Measurements from ENCODE around the gene CASK.

CASK gene

DNA sequence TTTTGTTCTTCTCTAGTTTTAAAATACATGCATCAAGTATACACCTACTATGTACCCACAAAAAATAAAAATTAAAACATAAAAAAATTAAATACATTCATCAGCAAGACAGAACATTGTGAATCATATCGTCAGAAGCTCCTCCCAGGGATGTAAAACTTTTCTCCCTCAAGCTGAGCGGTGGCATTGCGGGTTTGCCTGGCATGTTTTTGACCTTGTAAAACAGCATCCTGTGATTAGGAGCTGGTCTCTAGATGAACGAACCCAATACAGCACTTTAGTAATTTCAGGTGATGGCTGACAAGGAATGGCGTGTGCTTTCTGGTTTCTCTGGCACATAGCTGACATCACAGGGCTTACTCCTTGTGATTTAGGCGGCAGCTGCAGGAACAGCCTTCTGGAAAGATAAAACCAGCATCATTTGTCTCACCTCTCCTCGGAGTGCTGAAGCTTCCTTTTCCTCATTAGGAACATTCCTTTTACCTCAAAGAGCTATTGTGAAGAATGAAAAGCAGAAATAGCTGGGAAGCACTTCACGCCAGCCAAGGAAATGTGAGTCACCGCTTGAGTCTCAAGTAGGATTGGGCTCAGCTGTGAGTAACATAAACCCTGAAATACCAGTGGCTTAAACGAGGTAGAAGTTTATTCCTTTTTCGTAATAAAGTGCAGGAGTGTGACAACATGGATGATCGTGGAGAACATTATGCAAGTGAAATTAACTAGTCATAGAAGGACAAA, 431.9 kb downstream of the CASK start:
- H2BK12ac ChIP-seq (ENCODE audit: low read length in 2 of 2): no peak overlapping the region
- no peak overlapping the region for H3K14ac ChIP-seq (ENCODE audit: low read length in 2 of 2)
- peaks cover 0 to 9% of the 10 kb centered on the region in 2 experiments for H3K27me3 ChIP-seq (ENCODE audit: control insufficient read depth in 1 of 2, insufficient read depth in 1 of 2, low read length in 2 of 2)
- H2BK5ac ChIP-seq (ENCODE audit: low read depth, low read length, poor library complexity, severe bottlenecking): no peak overlapping the region
- no peak overlapping the region for H3K23ac ChIP-seq (ENCODE audit: low read length in 2 of 2)
- 9% methylated on average over 11 of the region's 12 CpGs for WGBS
- H3K9ac ChIP-seq (ENCODE audit: low read length): peak overlapping the region; percentile 39
- H3K79me1 ChIP-seq (replicated peaks; ENCODE audit: low read length, poor library complexity, severe bottlenecking): no peaks in the 10 kb centered on the region
- H2BK120ac ChIP-seq (ENCODE audit: low read depth, low read length): no peak overlapping the region
- DNase-seq: peak; percentile 95
- H4K8ac ChIP-seq (ENCODE audit: low read length): no peak overlapping the region
- H3K9me3 ChIP-seq (ENCODE audit: control insufficient read depth, low read length): peaks cover 3% of the 10 kb centered on the region
- H3K4me3 ChIP-seq (ENCODE audit: insufficient read depth in 1 of 2, low read depth in 1 of 2, low read length in 2 of 2): peak overlapping the region in 1 of 2 experiments; percentile 49
- H3K4me2 ChIP-seq (ENCODE audit: low read length, poor library complexity, severe bottlenecking): peak overlapping the region; percentile 33
- peak overlapping the region; percentile 93 for H3K27ac ChIP-seq (ENCODE audit: low read length, poor library complexity, severe bottlenecking)
- H4K91ac ChIP-seq (ENCODE audit: low read length): no peak overlapping the region
- no peak overlapping the region for H2AFZ ChIP-seq (ENCODE audit: low read depth, low read length)
- H2BK15ac ChIP-seq (ENCODE audit: low read depth, poor library complexity, severe bottlenecking): no peak overlapping the region
- no peak overlapping the region for H3K4ac ChIP-seq (ENCODE audit: low read depth in 1 of 2, low read length in 2 of 2)
- H3K18ac ChIP-seq (ENCODE audit: low read depth in 1 of 2, low read length in 2 of 2): no peak overlapping the region
- no peak overlapping the region for H2AK5ac ChIP-seq (ENCODE audit: low read length, severe bottlenecking)
- H3K36me3 ChIP-seq (ENCODE audit: control insufficient read depth in 1 of 2, insufficient read depth in 2 of 2, low read depth in 1 of 2, low read length in 2 of 2): no peaks in the 10 kb centered on the region
- peaks cover 2% of the 10 kb centered on the region for H3K4me1 ChIP-seq (ENCODE audit: control insufficient read depth, insufficient read depth, low read depth, low read length)

DNA sequence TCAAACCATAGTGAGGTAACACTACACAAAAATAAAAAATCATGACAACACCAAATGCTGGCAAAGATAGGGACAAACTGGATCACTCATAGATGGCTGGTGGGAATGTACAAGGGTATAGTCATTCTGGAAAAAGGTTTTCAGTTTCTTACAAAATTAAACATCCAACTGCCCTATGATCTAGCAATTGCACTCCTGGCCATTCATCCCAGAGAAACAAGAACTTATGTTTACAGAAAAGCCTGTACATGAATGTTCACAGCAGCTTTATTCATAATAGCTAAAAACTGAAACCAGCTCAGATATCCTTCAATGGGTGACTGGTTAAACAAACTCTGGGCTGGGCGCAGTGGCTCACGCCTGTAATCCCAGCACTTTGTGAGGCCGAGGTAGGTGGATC, 432.9 kb downstream of the CASK start:
- H2BK120ac ChIP-seq (ENCODE audit: low read depth, low read length): no peak overlapping the region
- no peaks in the 10 kb centered on the region for H3K79me1 ChIP-seq (replicated peaks; ENCODE audit: low read length, poor library complexity, severe bottlenecking)
- no peak overlapping the region for H3K4me2 ChIP-seq (ENCODE audit: low read length, poor library complexity, severe bottlenecking)
- H2AK5ac ChIP-seq (ENCODE audit: low read length, severe bottlenecking): no peak overlapping the region
- DNase-seq: peak; percentile 28
- peaks cover 2% of the 10 kb centered on the region for H3K4me1 ChIP-seq (ENCODE audit: control insufficient read depth, insufficient read depth, low read depth, low read length)
- H3K23ac ChIP-seq (ENCODE audit: low read length in 2 of 2): no peak overlapping the region
- peaks cover 3% of the 10 kb centered on the region for H3K9me3 ChIP-seq (ENCODE audit: control insufficient read depth, low read length)
- H3K4me3 ChIP-seq (ENCODE audit: insufficient read depth in 1 of 2, low read depth in 1 of 2, low read length in 2 of 2): no peak overlapping the region
- no peak overlapping the region for H3K18ac ChIP-seq (ENCODE audit: low read depth in 1 of 2, low read length in 2 of 2)
- H2AFZ ChIP-seq (ENCODE audit: low read depth, low read length): no peak overlapping the region
- 100% methylated on average over 3 of the region's 3 CpGs for WGBS
- no peak overlapping the region for H2BK5ac ChIP-seq (ENCODE audit: low read depth, low read length, poor library complexity, severe bottlenecking)
- H2BK12ac ChIP-seq (ENCODE audit: low read length in 2 of 2): no peak overlapping the region
- no peak overlapping the region for H2BK15ac ChIP-seq (ENCODE audit: low read depth, poor library complexity, severe bottlenecking)
- H3K4ac ChIP-seq (ENCODE audit: low read depth in 1 of 2, low read length in 2 of 2): no peak overlapping the region
- H3K27ac ChIP-seq (ENCODE audit: low read length, poor library complexity, severe bottlenecking): no peak overlapping the region
- no peak overlapping the region for H3K9ac ChIP-seq (ENCODE audit: low read length)
- no peak overlapping the region for H3K14ac ChIP-seq (ENCODE audit: low read length in 2 of 2)
- no peak overlapping the region for H4K91ac ChIP-seq (ENCODE audit: low read length)
- no peaks in the 10 kb centered on the region for H3K36me3 ChIP-seq (ENCODE audit: control insufficient read depth in 1 of 2, insufficient read depth in 2 of 2, low read depth in 1 of 2, low read length in 2 of 2)
- peaks cover 0 to 9% of the 10 kb centered on the region in 2 experiments for H3K27me3 ChIP-seq (ENCODE audit: control insufficient read depth in 1 of 2, insufficient read depth in 1 of 2, low read length in 2 of 2)
- no peak overlapping the region for H4K8ac ChIP-seq (ENCODE audit: low read length)

DNA sequence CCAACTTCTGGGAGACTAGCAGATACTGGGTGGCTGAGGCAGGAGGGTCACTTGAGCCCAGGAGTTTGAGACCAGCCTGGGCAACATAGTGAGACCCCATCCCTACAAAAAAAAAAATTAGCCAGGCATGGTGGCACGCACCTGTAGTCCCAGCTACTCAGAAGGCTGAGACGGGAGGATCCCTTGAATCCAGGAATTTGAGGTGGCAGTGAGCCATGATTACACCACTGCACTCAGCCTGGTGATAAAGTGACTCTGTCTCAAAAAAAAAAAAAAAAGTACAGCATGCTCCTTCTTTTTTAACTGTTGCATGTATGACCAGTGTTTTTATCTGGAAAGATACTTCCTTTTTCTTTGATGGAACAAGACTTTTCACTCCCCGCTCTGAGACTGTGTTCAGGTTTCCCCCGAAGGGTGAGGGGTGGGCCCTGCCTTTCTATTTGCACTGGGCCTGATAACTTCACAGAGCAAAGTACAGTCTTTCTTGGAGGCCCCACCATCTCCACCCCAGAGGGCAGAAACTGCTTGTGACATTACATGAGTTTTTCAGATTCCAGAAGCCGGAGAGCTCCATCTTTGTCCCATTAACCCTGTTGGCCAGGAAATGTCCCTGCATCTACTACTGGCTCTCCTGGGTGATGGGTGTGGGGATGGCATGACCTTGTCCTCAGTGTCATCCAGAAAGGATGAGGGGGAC, 441.1 kb downstream of the CASK start:
- no peak overlapping the region for H4K8ac ChIP-seq (ENCODE audit: low read length)
- H4K91ac ChIP-seq (ENCODE audit: low read length): no peak overlapping the region
- H2BK5ac ChIP-seq (ENCODE audit: low read depth, low read length, poor library complexity, severe bottlenecking): no peak overlapping the region
- H3K36me3 ChIP-seq (ENCODE audit: control insufficient read depth in 1 of 2, insufficient read depth in 2 of 2, low read depth in 1 of 2, low read length in 2 of 2): no peaks in the 10 kb centered on the region
- H3K27ac ChIP-seq (ENCODE audit: low read length, poor library complexity, severe bottlenecking): no peak overlapping the region
- H2BK12ac ChIP-seq (ENCODE audit: low read length in 2 of 2): no peak overlapping the region
- no peak overlapping the region for H2AK5ac ChIP-seq (ENCODE audit: low read length, severe bottlenecking)
- H3K14ac ChIP-seq (ENCODE audit: low read length in 2 of 2): no peak overlapping the region
- H3K4me2 ChIP-seq (ENCODE audit: low read length, poor library complexity, severe bottlenecking): no peak overlapping the region
- H3K18ac ChIP-seq (ENCODE audit: low read depth in 1 of 2, low read length in 2 of 2): no peak overlapping the region
- H3K4me1 ChIP-seq (ENCODE audit: control insufficient read depth, insufficient read depth, low read depth, low read length): no peaks in the 10 kb centered on the region
- H3K4me3 ChIP-seq (ENCODE audit: insufficient read depth in 1 of 2, low read depth in 1 of 2, low read length in 2 of 2): no peak overlapping the region
- no peak overlapping the region for H3K4ac ChIP-seq (ENCODE audit: low read depth in 1 of 2, low read length in 2 of 2)
- no peak for DNase-seq
- peaks cover 0 to 10% of the 10 kb centered on the region in 2 experiments for H3K27me3 ChIP-seq (ENCODE audit: control insufficient read depth in 1 of 2, insufficient read depth in 1 of 2, low read length in 2 of 2)
- no peak overlapping the region for H3K23ac ChIP-seq (ENCODE audit: low read length in 2 of 2)
- no peak overlapping the region for H2BK15ac ChIP-seq (ENCODE audit: low read depth, poor library complexity, severe bottlenecking)
- H3K9ac ChIP-seq (ENCODE audit: low read length): no peak overlapping the region
- H3K9me3 ChIP-seq (ENCODE audit: control insufficient read depth, low read length): peaks cover 1% of the 10 kb centered on the region
- 97% methylated on average over 2 of the region's 5 CpGs for WGBS
- no peak overlapping the region for H2BK120ac ChIP-seq (ENCODE audit: low read depth, low read length)
- no peak overlapping the region for H2AFZ ChIP-seq (ENCODE audit: low read depth, low read length)
- H3K79me1 ChIP-seq (replicated peaks; ENCODE audit: low read length, poor library complexity, severe bottlenecking): no peaks in the 10 kb centered on the region

DNA sequence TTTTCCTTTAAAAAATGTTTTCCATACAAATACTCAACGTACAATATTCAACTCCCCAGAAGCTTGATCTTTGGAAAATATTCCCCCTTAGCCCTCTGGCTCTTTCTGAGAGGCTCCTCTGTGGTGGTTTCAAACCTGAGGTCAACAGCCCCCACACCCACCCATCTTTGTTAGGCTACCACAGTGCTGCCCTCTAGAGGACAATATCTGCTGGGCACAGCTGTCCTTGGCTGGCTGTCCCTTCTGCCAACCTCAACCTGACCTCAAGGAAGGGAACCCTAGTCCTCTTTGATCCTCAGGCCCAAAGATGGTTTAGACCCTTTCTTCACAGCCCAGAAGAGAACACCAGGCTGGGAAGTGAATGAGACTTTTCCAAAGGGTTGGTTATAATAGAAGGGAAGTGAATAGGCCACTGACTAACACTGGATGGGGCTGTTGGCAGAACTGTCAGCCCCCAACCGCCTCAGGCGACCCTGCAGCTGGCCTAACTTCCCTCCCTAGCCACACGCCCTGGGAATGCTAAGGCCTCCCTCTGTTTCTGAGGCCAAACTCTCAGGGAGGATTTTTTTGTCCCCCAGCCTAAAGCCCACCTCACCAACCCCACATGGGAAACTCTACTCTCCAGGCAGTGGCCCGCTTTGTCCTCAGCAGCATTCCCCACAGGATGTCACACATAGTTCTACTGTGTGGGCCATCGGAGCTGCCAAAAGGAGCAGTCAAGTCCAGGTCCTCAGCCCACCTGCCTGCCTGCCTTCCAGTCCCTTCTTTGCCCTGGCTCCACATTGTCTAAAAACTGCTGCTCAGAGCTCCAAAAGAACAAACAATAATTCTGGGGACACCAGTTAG, 441.9 kb downstream of the CASK start:
- no peak overlapping the region for H2AK5ac ChIP-seq (ENCODE audit: low read length, severe bottlenecking)
- no peaks in the 10 kb centered on the region for H3K9me3 ChIP-seq (ENCODE audit: control insufficient read depth, low read length)
- H2AFZ ChIP-seq (ENCODE audit: low read depth, low read length): no peak overlapping the region
- H3K9ac ChIP-seq (ENCODE audit: low read length): no peak overlapping the region
- 92% methylated on average over 6 of the region's 6 CpGs for WGBS
- no peaks in the 10 kb centered on the region for H3K36me3 ChIP-seq (ENCODE audit: control insufficient read depth in 1 of 2, insufficient read depth in 2 of 2, low read depth in 1 of 2, low read length in 2 of 2)
- H4K91ac ChIP-seq (ENCODE audit: low read length): no peak overlapping the region
- H3K27me3 ChIP-seq (ENCODE audit: control insufficient read depth in 1 of 2, insufficient read depth in 1 of 2, low read length in 2 of 2): peaks cover 0 to 10% of the 10 kb centered on the region in 2 experiments
- H3K4me3 ChIP-seq (ENCODE audit: insufficient read depth in 1 of 2, low read depth in 1 of 2, low read length in 2 of 2): no peak overlapping the region
- no peak overlapping the region for H4K8ac ChIP-seq (ENCODE audit: low read length)
- H3K4me2 ChIP-seq (ENCODE audit: low read length, poor library complexity, severe bottlenecking): no peak overlapping the region
- H3K27ac ChIP-seq (ENCODE audit: low read length, poor library complexity, severe bottlenecking): no peak overlapping the region
- no peaks in the 10 kb centered on the region for H3K79me1 ChIP-seq (replicated peaks; ENCODE audit: low read length, poor library complexity, severe bottlenecking)
- H3K4me1 ChIP-seq (ENCODE audit: control insufficient read depth, insufficient read depth, low read depth, low read length): no peaks in the 10 kb centered on the region
- H2BK120ac ChIP-seq (ENCODE audit: low read depth, low read length): no peak overlapping the region
- no peak overlapping the region for H2BK12ac ChIP-seq (ENCODE audit: low read length in 2 of 2)
- H3K23ac ChIP-seq (ENCODE audit: low read length in 2 of 2): no peak overlapping the region
- no peak overlapping the region for H3K14ac ChIP-seq (ENCODE audit: low read length in 2 of 2)
- no peak for DNase-seq
- H2BK5ac ChIP-seq (ENCODE audit: low read depth, low read length, poor library complexity, severe bottlenecking): no peak overlapping the region
- H2BK15ac ChIP-seq (ENCODE audit: low read depth, poor library complexity, severe bottlenecking): no peak overlapping the region
- no peak overlapping the region for H3K4ac ChIP-seq (ENCODE audit: low read depth in 1 of 2, low read length in 2 of 2)
- no peak overlapping the region for H3K18ac ChIP-seq (ENCODE audit: low read depth in 1 of 2, low read length in 2 of 2)

Data from mesenchymal stem cell (in vitro differentiated cells and primary cell).